ENCODE measurements around the gene MRGPRX2.

DNA sequence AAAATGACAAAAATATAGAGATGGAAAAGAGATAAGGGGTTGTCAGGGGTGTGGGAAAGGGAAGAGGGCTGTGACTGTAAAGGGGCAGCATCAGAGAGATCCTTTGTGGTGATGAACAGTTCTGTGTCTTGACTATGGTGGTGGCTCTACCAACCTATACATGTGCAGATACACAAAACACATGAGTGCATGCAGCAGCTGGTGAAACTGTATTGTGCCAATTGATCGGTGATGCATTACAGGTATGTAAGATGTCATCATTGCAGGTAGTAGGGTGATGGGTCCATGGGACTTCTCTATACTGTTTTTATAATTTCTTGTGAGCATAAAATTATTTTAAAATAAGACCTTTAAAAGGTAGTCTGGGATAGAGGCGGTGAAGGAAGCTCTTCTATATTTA is 32.3 kb upstream of the MRGPRX2 start:
- no peak for TF ChIP-seq ZFX (IDR thresholded peaks at IDR 0.05)
- TF ChIP-seq, protein P1, sequence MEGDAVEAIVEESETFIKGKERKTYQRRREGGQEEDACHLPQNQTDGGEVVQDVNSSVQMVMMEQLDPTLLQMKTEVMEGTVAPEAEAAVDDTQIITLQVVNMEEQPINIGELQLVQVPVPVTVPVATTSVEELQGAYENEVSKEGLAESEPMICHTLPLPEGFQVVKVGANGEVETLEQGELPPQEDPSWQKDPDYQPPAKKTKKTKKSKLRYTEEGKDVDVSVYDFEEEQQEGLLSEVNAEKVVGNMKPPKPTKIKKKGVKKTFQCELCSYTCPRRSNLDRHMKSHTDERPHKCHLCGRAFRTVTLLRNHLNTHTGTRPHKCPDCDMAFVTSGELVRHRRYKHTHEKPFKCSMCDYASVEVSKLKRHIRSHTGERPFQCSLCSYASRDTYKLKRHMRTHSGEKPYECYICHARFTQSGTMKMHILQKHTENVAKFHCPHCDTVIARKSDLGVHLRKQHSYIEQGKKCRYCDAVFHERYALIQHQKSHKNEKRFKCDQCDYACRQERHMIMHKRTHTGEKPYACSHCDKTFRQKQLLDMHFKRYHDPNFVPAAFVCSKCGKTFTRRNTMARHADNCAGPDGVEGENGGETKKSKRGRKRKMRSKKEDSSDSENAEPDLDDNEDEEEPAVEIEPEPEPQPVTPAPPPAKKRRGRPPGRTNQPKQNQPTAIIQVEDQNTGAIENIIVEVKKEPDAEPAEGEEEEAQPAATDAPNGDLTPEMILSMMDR (conservative IDR thresholded peaks at IDR 0.05) = no peak
